Measurements from ENCODE around the gene PAQR5. TPM values are rescaled to one million over a fixed set of nuclear protein-coding genes. Genes with fewer than 3 reads are reported as not detected.
A peak's percentile ranks its signal among the peaks of the same experiment; 100 is the strongest.

Gene PAQR5
- total RNA-seq, 1 donor from 2014 or later, result 1.2 TPM

- Mint-ChIP-seq H3K36me3 (ENCODE audit: low read depth, unreplicated experiment) (peaks cover 3% of the 10 kb centered on the region), H3K27ac (ENCODE audit: unreplicated experiment) (peak overlapping the region; percentile 27), H3K9me3 (ENCODE audit: unreplicated experiment) (no peaks in the 10 kb centered on the region), H3K27me3 (ENCODE audit: low read depth, unreplicated experiment) (peaks cover 10% of the 10 kb centered on the region), H3K4me3 (ENCODE audit: unreplicated experiment) (no peak overlapping the region), H3K4me1 (ENCODE audit: low read depth, unreplicated experiment) (peaks cover 22% of the 10 kb centered on the region)
- H3K4me3 ChIP-seq (ENCODE audit: insufficient read depth, low read depth, low read length), result no peak overlapping the region
- no peak for FAIRE-seq
- H3K36me3 ChIP-seq (ENCODE audit: insufficient read depth, low read length), result no peaks in the 10 kb centered on the region
- H4K20me1 ChIP-seq (ENCODE audit: insufficient read depth, low read length), result peaks cover 20% of the 10 kb centered on the region
- peak overlapping the region; percentile 6 for H3K27ac ChIP-seq (ENCODE audit: low read depth, low read length)
- no peaks in the 10 kb centered on the region for H3K79me2 ChIP-seq (ENCODE audit: insufficient read depth, low read length)
- H3K4me2 ChIP-seq (ENCODE audit: low read length), result peak overlapping the region; percentile 5
- peaks cover 19% of the 10 kb centered on the region for H3K4me1 ChIP-seq (ENCODE audit: insufficient read depth, low read length)
- no peaks in the 10 kb centered on the region for H3K27me3 ChIP-seq (ENCODE audit: insufficient read depth, low read length)
- no peaks in the 10 kb centered on the region for H3K9me3 ChIP-seq (ENCODE audit: insufficient read depth, low read depth, low read length)
- TF ChIP-seq EZH2 (IDR thresholded peaks at IDR 0.05; ENCODE audit: insufficient read depth, low read length) (no peak), CTCF (IDR thresholded peaks at IDR 0.05; ENCODE audit: insufficient read depth, low read depth, low read length) (no peak)
- H2AFZ ChIP-seq (ENCODE audit: low read depth, low read length), result no peak overlapping the region
- H3K9ac ChIP-seq (ENCODE audit: low read length), result no peak overlapping the region
- no peak for DNase-seq (ENCODE audit: low read depth)
These were observed 92.5 kb downstream of the PAQR5 start for GRCh38 chr15:69391046-69391757.

GRCh38 chr15:69392352-69392751, 93.6 kb downstream of the PAQR5 start:
- Histone ChIP-seq H4K20me1 (ENCODE audit: insufficient read depth, low read length) (peaks cover 32% of the 10 kb centered on the region), H3K4me3 (ENCODE audit: insufficient read depth, low read depth, low read length) (no peak overlapping the region), H3K36me3 (ENCODE audit: insufficient read depth, low read length) (no peaks in the 10 kb centered on the region), H3K4me2 (ENCODE audit: low read length) (no peak overlapping the region), H3K79me2 (ENCODE audit: insufficient read depth, low read length) (no peaks in the 10 kb centered on the region), H3K27ac (ENCODE audit: low read depth, low read length) (no peak overlapping the region), H3K9me3 (ENCODE audit: insufficient read depth, low read depth, low read length) (no peaks in the 10 kb centered on the region), H3K27me3 (ENCODE audit: insufficient read depth, low read length) (no peaks in the 10 kb centered on the region), H3K4me1 (ENCODE audit: insufficient read depth, low read length) (peaks cover 19% of the 10 kb centered on the region), H2AFZ (ENCODE audit: low read depth, low read length) (no peak overlapping the region), H3K9ac (ENCODE audit: low read length) (no peak overlapping the region)
- no peak for DNase-seq (ENCODE audit: low read depth)
- Mint-ChIP-seq H3K27me3 (ENCODE audit: low read depth, unreplicated experiment) (peaks cover 12% of the 10 kb centered on the region), H3K4me3 (ENCODE audit: unreplicated experiment) (peak overlapping the region; percentile 14), H3K27ac (ENCODE audit: unreplicated experiment) (peak overlapping the region; percentile 78), H3K36me3 (ENCODE audit: low read depth, unreplicated experiment) (peaks cover 3% of the 10 kb centered on the region), H3K9me3 (ENCODE audit: unreplicated experiment) (no peaks in the 10 kb centered on the region), H3K4me1 (ENCODE audit: low read depth, unreplicated experiment) (peaks cover 22% of the 10 kb centered on the region)
- TF ChIP-seq EZH2 (IDR thresholded peaks at IDR 0.05; ENCODE audit: insufficient read depth, low read length) (no peak), CTCF (IDR thresholded peaks at IDR 0.05; ENCODE audit: insufficient read depth, low read depth, low read length) (no peak)
- no peak for FAIRE-seq

GRCh38 chr15:69393831-69394491, 95.2 kb downstream of the PAQR5 start:
- TF ChIP-seq EZH2 (IDR thresholded peaks at IDR 0.05; ENCODE audit: insufficient read depth, low read length), result no peak
- no peak for TF ChIP-seq CTCF (IDR thresholded peaks at IDR 0.05; ENCODE audit: insufficient read depth, low read depth, low read length)
- Mint-ChIP-seq H3K27ac (ENCODE audit: unreplicated experiment) (peak overlapping the region; percentile 81), H3K9me3 (ENCODE audit: unreplicated experiment) (peaks cover 2% of the 10 kb centered on the region), H3K4me1 (ENCODE audit: low read depth, unreplicated experiment) (peaks cover 22% of the 10 kb centered on the region), H3K36me3 (ENCODE audit: low read depth, unreplicated experiment) (peaks cover 3% of the 10 kb centered on the region), H3K27me3 (ENCODE audit: low read depth, unreplicated experiment) (peaks cover 5% of the 10 kb centered on the region), H3K4me3 (ENCODE audit: unreplicated experiment) (no peak overlapping the region)
- no peak overlapping the region for H3K9ac ChIP-seq (ENCODE audit: low read length)
- FAIRE-seq (no peak), DNase-seq (ENCODE audit: low read depth) (no peak)
- no peaks in the 10 kb centered on the region for H3K27me3 ChIP-seq (ENCODE audit: insufficient read depth, low read length)
- no peaks in the 10 kb centered on the region for H3K36me3 ChIP-seq (ENCODE audit: insufficient read depth, low read length)
- no peaks in the 10 kb centered on the region for H3K9me3 ChIP-seq (ENCODE audit: insufficient read depth, low read depth, low read length)
- peaks cover 44% of the 10 kb centered on the region for H4K20me1 ChIP-seq (ENCODE audit: insufficient read depth, low read length)
- no peaks in the 10 kb centered on the region for H3K79me2 ChIP-seq (ENCODE audit: insufficient read depth, low read length)
- H3K4me1 ChIP-seq (ENCODE audit: insufficient read depth, low read length), result peaks cover 25% of the 10 kb centered on the region
- H3K4me2 ChIP-seq (ENCODE audit: low read length), result peak overlapping the region; percentile 46
- H3K4me3 ChIP-seq (ENCODE audit: insufficient read depth, low read depth, low read length), result no peak overlapping the region
- no peak overlapping the region for H2AFZ ChIP-seq (ENCODE audit: low read depth, low read length)
- no peak overlapping the region for H3K27ac ChIP-seq (ENCODE audit: low read depth, low read length)

Data from astrocyte (in vitro differentiated cells and primary cell).